HG03196 (cell line): ENCODE results near the gene CHST1.

Experiments used
- ATAC-seq: cut with Tn5 transposase; IDR thresholded peaks from one replicate; pipeline ENCODE4 v1.9.1; 2021; ENCODE audit not compliant: unreplicated experiment

Gene CHST1

GRCh38 chr11:45674481-45675190, 9.2 kb upstream of the CHST1 start:
- no peak for ATAC-seq

- ATAC-seq = no peak
Observed at GRCh38 chr11:45673441-45673840, 8.0 kb upstream of the CHST1 start.

GRCh38 chr11:45672593-45672992, 7.2 kb upstream of the CHST1 start:
- no peak for ATAC-seq

- no peak for ATAC-seq
Observed at GRCh38 chr11:45671246-45672171, 6.1 kb upstream of the CHST1 start.

GRCh38 chr11:45670386-45671135, 5.1 kb upstream of the CHST1 start:
- ATAC-seq = no peak

- ATAC-seq = no peak
Observed at GRCh38 chr11:45669956-45670355, 4.5 kb upstream of the CHST1 start.

- ATAC-seq = no peak
Observed at GRCh38 chr11:45669146-45669545, 3.7 kb upstream of the CHST1 start.

GRCh38 chr11:45667929-45668680, 2.7 kb upstream of the CHST1 start:
- no peak for ATAC-seq

- ATAC-seq = no peak
Observed at GRCh38 chr11:45666648-45667642, 1.5 kb upstream of the CHST1 start.

GRCh38 chr11:45665933-45666647, 668 bp upstream of the CHST1 start:
- no peak for ATAC-seq

GRCh38 chr11:45664376-45665205, 831 bp downstream of the CHST1 start:
- ATAC-seq = no peak

- no peak for ATAC-seq
Observed at GRCh38 chr11:45663486-45664375, 1.7 kb downstream of the CHST1 start.

GRCh38 chr11:45662665-45663485, 2.5 kb downstream of the CHST1 start:
- ATAC-seq = no peak

- no peak for ATAC-seq
Observed at GRCh38 chr11:45662096-45662664, 3.2 kb downstream of the CHST1 start.

GRCh38 chr11:45661439-45662055, 3.9 kb downstream of the CHST1 start:
- no peak for ATAC-seq
